GM12874 (cell line): ENCODE results near the gene DEDD2.

Experiments
- CTCF ChIP-seq: IDR thresholded peaks from 2 replicates; pipeline ENCODE4 v1.5.1; 2011; ENCODE audit warnings: low read depth, mild to moderate bottlenecking, control low read depth, low read length, moderate library complexity; ENCODE audit not compliant: insufficient read depth

The DEDD2 gene

GRCh38 chr19:42252365-42253244 lies 35.1 kb upstream of the DEDD2 start:
- no peak for TF ChIP-seq CTCF

GRCh38 chr19:42251572-42252358 lies 34.3 kb upstream of the DEDD2 start:
- no peak for TF ChIP-seq CTCF

- no peak for TF ChIP-seq CTCF
Observed at GRCh38 chr19:42250666-42251531, 33.4 kb upstream of the DEDD2 start.

GRCh38 chr19:42250183-42250665 lies 32.7 kb upstream of the DEDD2 start:
- TF ChIP-seq CTCF = no peak

- TF ChIP-seq CTCF = no peak
Observed at GRCh38 chr19:42249769-42250168, 32.3 kb upstream of the DEDD2 start.

GRCh38 chr19:42249149-42249750 lies 31.8 kb upstream of the DEDD2 start:
- no peak for TF ChIP-seq CTCF
